Ishikawa (cell line): ENCODE results near the gene PKD1.

ENCODE experiments used
- EP300 ChIP-seq: IDR thresholded peaks from 2 replicates; pipeline ENCODE4 v1.6.1; 2012; ENCODE audit warnings: borderline replicate concordance
- ZBTB7A ChIP-seq: IDR thresholded peaks from 2 replicates; pipeline ENCODE4 v1.6.1; 2012; ENCODE audit warnings: low read depth

DNA sequence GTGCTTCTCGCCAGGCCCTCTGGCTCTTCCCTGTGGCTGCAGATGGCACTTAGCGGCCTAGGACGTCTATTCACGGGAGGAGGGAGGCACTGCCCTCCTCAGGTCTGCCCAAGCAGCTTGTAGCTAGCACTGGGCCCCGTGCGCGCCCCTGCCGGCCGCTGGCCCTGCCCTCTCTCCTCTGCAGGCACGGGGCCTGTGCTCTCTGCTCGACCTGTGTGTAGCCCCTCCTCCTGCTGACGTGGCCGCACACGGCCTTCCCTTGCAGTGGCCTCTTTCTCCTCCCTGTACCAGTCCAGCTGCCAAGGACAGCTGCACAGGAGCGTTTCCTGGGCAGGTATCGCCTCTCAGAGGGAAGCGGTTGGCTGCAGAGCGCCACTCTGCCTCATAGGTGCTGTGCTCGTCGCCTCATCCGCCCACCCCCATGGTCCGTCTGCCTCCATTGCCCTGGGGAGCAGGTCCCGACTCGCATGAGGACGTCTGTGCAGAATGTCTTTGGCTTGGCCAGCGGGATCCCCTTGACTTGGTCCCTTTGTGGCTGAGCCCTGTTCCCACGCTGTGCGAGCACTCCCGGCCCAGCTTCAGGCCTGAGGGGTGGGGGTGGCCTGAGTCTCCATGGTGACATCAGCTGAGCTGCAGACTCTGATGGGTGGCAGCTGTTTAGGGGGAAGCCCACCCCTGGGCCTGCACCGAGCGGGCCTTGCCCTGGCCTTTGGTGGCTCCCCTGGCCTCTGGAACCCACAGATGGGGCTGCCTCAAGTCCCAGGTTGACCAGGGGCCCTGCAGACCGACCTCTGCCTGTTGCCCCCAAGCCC lies 53.3 kb downstream of the PKD1 start:
- TF ChIP-seq EP300 (no peak), ZBTB7A (no peak)
